Muscle of leg (tissue), 11 donors: ENCODE data around the gene KPNB1. TPM values are rescaled to one million over a fixed set of nuclear protein-coding genes. Genes with fewer than 3 reads are reported as not detected.

Source experiments
- DNase-seq: peaks from one replicate; pipeline ENCODE4 v3.0.0; 2013
- H3K27ac ChIP-seq: one replicate; pipeline ENCODE4 v1.5.1; 2013; ENCODE audit warnings: mild to moderate bottlenecking, low read length, control low read depth
- H3K27me3 ChIP-seq: one replicate; pipeline ENCODE4 v1.6.1; 2013; ENCODE audit warnings: low read length; ENCODE audit not compliant: control insufficient read depth, insufficient read depth
- H3K36me3 ChIP-seq: one replicate; pipeline ENCODE4 v1.6.1; 2013; ENCODE audit warnings: low read length; ENCODE audit not compliant: control insufficient read depth, insufficient read depth
- H3K4me1 ChIP-seq: one replicate; pipeline ENCODE4 v1.6.1; 2013; ENCODE audit warnings: low read length; ENCODE audit not compliant: control insufficient read depth, insufficient read depth
- H3K4me3 ChIP-seq: one replicate; pipeline ENCODE4 v1.5.1; 2013; ENCODE audit warnings: low read length, control low read depth
- H3K9me3 ChIP-seq: replicated peaks from 2 replicates; pipeline ENCODE4 v1.6.1; 2013; ENCODE audit warnings: low read depth, low read length; ENCODE audit not compliant: control insufficient read depth
- WGBS: methylation state at CpG from one replicate; pipeline ENCODE4 v1.1.5; 2013; ENCODE audit warnings: missing lambda C conversion rate; ENCODE audit not compliant: insufficient coverage; 5-methylcytosine and 5-hydroxymethylcytosine counted together
- polyA plus RNA-seq, 8 donors: library from polyadenylated mRNA; unstranded; fragments of 120-200 nt; gene quantifications; one replicate each; pipeline versions ENCODE4 v1.2.1 to v1.2.3, GENCODE V29; 2013; ENCODE audit warnings: inconsistent platforms in 1 of 8, low replicate concordance in 1 of 8; ENCODE audit not compliant: insufficient read length in 8 of 8, insufficient read depth in 1 of 8
- total RNA-seq: library from RNA; stranded (reverse); fragments of 120-200 nt; gene quantifications from one replicate; pipeline ENCODE4 v1.2.4, GENCODE V29; 2013

Gene KPNB1
- total and polyA plus RNA-seq, 9 donors = 124 to 184 (median 157) TPM

DNA sequence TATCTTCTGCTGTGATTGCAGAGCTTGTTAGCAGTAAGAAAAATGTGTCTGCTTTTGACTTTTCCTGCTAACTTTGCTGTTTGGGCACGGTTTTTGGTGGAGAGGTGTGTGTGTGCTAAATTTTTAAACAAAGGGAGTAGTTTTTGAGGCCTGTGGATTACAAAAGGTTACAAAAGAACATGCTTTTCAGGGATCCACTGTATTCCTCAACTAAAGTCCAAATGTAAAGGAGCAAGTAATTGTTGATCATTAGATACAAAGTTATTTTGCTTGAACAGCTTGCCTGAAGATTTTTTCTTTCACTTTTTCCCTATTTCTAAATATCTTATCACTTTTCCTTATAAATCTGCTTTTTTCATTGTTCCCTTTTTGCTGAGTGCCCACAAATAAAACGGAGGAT lies 2.0 kb downstream of the KPNB1 start:
- no peak for DNase-seq
- Histone ChIP-seq H3K27me3 (no peaks in the 10 kb centered on the region), H3K4me1 (peaks cover 14% of the 10 kb centered on the region), H3K9me3 (no peaks in the 10 kb centered on the region), H3K4me3 (no peak overlapping the region), H3K27ac (no peak overlapping the region), H3K36me3 (peaks cover 41% of the 10 kb centered on the region)
- 60% methylated on average over 1 of the region's 2 CpGs for WGBS

DNA sequence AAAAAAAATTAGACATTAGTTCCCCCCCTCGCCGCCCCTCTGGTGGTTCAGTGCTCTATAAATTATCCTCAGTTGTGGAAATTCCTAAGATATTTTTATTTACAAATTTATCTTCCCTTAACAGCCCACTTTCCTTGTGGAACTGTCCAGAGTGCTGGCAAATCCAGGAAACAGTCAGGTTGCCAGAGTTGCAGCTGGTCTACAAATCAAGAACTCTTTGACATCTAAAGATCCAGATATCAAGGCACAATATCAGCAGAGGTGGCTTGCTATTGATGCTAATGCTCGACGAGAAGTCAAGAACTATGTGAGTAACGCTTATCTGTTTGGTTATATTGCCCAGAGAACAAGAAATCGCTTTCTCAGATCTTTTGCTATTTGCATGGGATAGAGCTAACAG lies 2.9 kb downstream of the KPNB1 start:
- peaks cover 49% of the 10 kb centered on the region for H3K36me3 ChIP-seq
- no peaks in the 10 kb centered on the region for H3K27me3 ChIP-seq
- H3K27ac ChIP-seq = no peak overlapping the region
- 90% methylated on average over 3 of the region's 6 CpGs for WGBS
- DNase-seq = no peak
- no peaks in the 10 kb centered on the region for H3K9me3 ChIP-seq
- no peak overlapping the region for H3K4me3 ChIP-seq
- peaks cover 14% of the 10 kb centered on the region for H3K4me1 ChIP-seq

DNA sequence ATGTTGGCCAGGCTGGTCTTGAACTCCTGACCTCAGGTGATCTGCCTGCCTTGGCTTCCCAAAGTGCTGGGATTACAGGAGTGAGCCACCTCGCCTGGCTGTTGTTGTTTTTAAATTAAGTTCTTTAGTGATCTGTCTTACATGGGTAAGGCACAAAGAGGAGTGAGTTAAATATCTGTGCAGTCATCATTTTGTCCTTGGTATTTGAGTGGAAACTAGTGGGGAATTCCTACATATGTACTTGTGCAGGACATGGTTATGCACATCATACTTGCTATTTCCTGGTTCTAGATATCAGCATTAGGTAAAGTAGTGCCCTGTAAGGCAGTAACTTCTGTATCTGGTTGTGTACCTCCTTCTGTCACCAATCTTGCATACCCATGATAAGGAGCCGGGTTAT lies 3.7 kb downstream of the KPNB1 start:
- H3K4me1 ChIP-seq = peaks cover 11% of the 10 kb centered on the region
- no peak for DNase-seq
- H3K27me3 ChIP-seq = no peaks in the 10 kb centered on the region
- WGBS = no CpG with 5 or more reads among the region's 2 CpGs
- H3K27ac ChIP-seq = no peak overlapping the region
- H3K9me3 ChIP-seq = no peaks in the 10 kb centered on the region
- peaks cover 57% of the 10 kb centered on the region for H3K36me3 ChIP-seq
- H3K4me3 ChIP-seq = no peak overlapping the region

DNA sequence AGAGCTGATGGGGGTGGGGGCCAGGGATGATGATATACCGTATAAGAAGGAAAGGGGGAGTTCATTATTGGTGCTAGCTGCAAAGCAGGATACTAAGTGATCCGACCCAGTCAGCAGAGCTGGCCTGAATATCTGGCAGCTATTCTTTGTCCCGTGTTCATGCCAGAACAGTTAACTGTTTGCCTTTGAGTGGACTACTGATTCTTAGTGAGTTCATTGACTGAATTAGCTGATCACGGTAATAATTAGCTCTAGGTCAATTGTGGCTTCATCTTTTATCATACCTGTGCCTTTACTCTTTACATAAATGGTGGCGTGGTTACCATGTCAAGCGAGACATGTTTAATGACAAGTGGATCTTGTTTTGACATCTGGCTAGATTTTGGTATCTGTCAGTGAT lies 5.3 kb downstream of the KPNB1 start:
- peaks cover 5% of the 10 kb centered on the region for H3K4me1 ChIP-seq
- H3K4me3 ChIP-seq = no peak overlapping the region
- no peak for DNase-seq
- H3K9me3 ChIP-seq = no peaks in the 10 kb centered on the region
- 47% methylated on average over 3 of the region's 6 CpGs for WGBS
- peaks cover 66% of the 10 kb centered on the region for H3K36me3 ChIP-seq
- H3K27ac ChIP-seq = no peak overlapping the region
- no peaks in the 10 kb centered on the region for H3K27me3 ChIP-seq

DNA sequence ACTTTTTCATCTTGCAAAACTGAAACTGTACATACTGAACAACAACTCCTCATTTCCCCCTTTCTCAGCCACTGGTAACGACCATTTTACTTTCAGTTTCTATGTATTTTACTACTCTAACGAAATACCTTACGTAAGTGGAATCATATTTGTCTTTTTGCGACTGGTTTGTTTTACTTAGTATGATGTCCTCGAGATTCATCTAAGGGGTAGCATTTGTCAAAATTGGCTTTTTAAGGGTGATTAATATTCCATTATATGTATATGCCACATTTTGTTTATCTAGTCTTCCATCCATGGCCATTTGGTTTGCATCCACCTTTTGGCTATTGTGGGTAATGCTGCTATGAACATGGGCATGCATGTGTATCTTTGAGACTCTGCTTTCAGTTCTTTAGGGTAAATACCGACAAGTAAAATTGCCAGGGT lies 10.4 kb downstream of the KPNB1 start:
- WGBS = no CpG with 5 or more reads among the region's 6 CpGs
- Histone ChIP-seq H3K9me3 (no peaks in the 10 kb centered on the region), H3K27me3 (no peaks in the 10 kb centered on the region), H3K27ac (no peak overlapping the region), H3K4me1 (no peaks in the 10 kb centered on the region), H3K4me3 (no peak overlapping the region), H3K36me3 (peaks cover 76% of the 10 kb centered on the region)
- peak; percentile 43 for DNase-seq

DNA sequence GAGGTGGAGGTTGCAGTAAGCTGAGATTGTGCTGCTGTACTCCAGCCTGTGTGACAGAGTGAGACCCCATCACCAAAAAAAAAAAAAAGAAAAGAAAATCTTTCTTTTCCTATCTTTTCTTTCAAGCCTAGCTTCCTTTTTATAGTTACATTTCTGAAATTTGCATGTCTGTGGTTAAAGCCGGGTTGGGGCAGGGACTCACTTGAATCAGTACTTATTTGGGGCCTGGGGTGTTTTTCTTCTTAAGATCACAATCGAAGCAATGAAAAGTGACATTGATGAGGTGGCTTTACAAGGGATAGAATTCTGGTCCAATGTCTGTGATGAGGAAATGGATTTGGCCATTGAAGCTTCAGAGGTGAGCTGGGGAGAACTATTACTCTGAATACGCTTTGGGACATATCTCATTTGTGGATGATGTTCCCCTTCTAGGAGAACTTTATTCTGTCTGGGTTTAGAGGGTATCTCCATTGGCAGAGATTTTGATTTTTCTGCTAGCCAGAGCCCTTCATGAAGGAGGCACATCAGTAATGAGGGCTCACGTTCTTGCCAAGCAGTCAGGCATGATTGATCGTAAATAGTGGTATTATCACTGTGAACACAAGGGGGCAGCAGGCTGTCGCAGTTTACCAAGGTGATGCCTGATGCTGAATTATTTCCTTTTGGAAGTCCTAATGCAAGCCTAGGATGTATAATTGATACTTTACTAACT lies 14.3 kb downstream of the KPNB1 start:
- Histone ChIP-seq H3K27me3 (no peaks in the 10 kb centered on the region), H3K36me3 (peaks cover 71% of the 10 kb centered on the region), H3K9me3 (no peaks in the 10 kb centered on the region), H3K27ac (no peak overlapping the region), H3K4me3 (no peak overlapping the region), H3K4me1 (no peaks in the 10 kb centered on the region)
- peak; percentile 57 for DNase-seq
- 47% methylated on average over 3 of the region's 6 CpGs for WGBS

DNA sequence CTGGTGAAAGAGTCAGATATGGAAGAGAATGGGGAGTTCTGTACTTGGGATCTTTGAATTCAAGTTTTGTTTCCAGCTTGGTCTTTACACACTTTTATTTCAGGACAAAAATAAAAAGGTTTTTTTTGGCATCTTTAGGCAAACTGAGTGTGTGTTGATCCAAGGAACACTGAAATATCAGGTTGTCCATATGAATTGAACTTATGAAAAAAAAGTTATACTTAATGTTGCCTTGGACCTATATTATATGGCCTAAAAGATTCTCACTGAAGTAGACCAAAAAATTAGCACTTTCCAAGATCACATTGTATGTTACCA lies 14.9 kb downstream of the KPNB1 start:
- no peaks in the 10 kb centered on the region for H3K9me3 ChIP-seq
- no peaks in the 10 kb centered on the region for H3K4me1 ChIP-seq
- H3K4me3 ChIP-seq = no peak overlapping the region
- no peaks in the 10 kb centered on the region for H3K27me3 ChIP-seq
- no peak overlapping the region for H3K27ac ChIP-seq
- peaks cover 72% of the 10 kb centered on the region for H3K36me3 ChIP-seq
- DNase-seq = no peak

DNA sequence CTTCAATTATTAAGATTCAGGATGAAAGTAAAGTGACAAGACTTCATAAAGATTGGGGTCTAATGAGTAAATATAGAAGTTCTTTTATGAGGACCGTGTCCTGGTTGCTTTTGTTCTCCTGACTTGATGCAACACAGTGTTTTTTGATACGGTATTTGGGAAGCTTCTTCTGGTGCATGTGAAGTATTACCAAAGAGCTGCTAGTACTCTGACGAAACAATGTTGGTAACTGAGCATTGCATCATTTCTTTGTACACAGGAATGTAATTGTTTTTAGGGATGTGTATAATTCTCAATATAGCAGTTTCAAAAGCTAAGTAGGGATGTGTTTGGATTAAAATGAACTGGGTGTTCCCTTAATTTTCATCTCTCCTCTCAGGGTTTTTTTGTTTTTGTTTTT lies 15.9 kb downstream of the KPNB1 start:
- WGBS = 89% methylated on average over 2 of the region's 3 CpGs
- no peak for DNase-seq
- Histone ChIP-seq H3K9me3 (no peaks in the 10 kb centered on the region), H3K27ac (no peak overlapping the region), H3K4me3 (no peak overlapping the region), H3K36me3 (peaks cover 77% of the 10 kb centered on the region), H3K27me3 (no peaks in the 10 kb centered on the region), H3K4me1 (no peaks in the 10 kb centered on the region)

DNA sequence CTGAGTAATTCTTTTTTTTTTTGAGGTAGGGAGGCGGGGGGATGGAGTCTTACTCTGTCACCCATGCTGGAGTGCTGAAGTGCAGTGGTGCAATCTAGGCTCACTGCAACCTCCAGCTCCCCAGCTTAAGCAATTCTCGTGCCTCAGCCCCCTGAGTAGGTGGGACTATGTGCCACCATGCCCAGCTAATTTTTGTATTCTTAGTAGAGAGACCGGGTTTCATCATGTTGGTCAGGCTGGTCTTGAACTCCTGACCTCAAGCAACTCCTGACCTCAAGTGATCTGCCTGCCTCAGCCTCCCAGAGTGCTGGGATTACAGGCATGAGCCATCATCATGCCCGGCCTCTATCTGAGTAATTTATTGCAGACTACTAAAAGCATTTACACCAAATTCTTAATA lies 19.4 kb downstream of the KPNB1 start:
- Histone ChIP-seq H3K4me3 (no peak overlapping the region), H3K27me3 (no peaks in the 10 kb centered on the region), H3K4me1 (no peaks in the 10 kb centered on the region), H3K9me3 (no peaks in the 10 kb centered on the region), H3K36me3 (peaks cover 74% of the 10 kb centered on the region), H3K27ac (no peak overlapping the region)
- no peak for DNase-seq
- WGBS = 100% methylated on average over 1 of the region's 4 CpGs

DNA sequence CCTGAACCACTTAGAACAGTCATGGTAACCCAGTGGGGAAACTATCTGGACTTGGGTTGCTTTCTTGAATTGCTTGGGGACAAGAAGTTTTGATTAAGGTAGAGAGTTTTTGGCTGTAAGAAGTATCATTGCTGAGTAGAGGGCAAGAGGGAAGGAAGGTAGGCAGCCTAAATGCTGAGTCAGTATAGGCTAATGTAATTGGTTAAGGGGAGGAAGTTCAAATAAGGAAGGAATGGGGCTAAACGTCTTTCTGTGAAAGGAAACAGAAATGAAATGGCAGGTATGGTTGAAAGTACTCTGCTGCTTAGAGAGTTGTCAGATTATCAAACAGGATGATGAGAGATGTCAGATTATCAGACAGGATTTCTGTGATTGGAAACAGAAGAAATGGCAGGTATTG lies 20.3 kb downstream of the KPNB1 start:
- 11% methylated on average over 1 of the region's 1 CpG for WGBS
- Histone ChIP-seq H3K27ac (no peak overlapping the region), H3K36me3 (peaks cover 78% of the 10 kb centered on the region)

DNA sequence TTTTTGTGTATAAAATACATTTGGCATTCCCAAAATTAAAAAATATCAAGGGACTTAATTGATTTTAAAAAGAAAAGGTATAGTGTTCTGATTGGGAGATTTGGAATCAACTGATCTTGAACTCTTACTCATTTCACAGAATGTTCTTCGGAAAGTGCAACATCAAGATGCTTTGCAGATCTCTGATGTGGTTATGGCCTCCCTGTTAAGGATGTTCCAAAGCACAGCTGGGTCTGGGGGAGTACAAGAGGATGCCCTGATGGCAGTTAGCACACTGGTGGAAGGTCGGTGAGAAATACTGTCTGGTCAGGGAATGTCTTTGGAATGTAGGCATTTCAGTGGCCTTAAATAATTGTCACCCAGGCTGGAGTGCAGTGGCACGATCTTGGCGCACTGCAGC lies 24.8 kb downstream of the KPNB1 start:
- no peaks in the 10 kb centered on the region for H3K9me3 ChIP-seq
- no peak for DNase-seq
- H3K4me3 ChIP-seq = no peak overlapping the region
- H3K36me3 ChIP-seq = peaks cover 90% of the 10 kb centered on the region
- H3K27ac ChIP-seq = no peak overlapping the region
- H3K27me3 ChIP-seq = no peaks in the 10 kb centered on the region
- 83% methylated on average over 1 of the region's 4 CpGs for WGBS
- no peaks in the 10 kb centered on the region for H3K4me1 ChIP-seq

More for the DNA sequence above, 20.3 kb downstream of the KPNB1 start:
- no peak for DNase-seq
- Histone ChIP-seq H3K9me3 (no peaks in the 10 kb centered on the region), H3K27me3 (no peaks in the 10 kb centered on the region), H3K4me1 (no peaks in the 10 kb centered on the region), H3K4me3 (no peak overlapping the region)
